Mesenchymal stem cell (in vitro differentiated cells and primary cell): Measurements from ENCODE around the gene AQP3.

Source experiments
- DNase-seq: peaks from one replicate; pipeline ENCODE4 v3.0.0-alpha.2; 2013
- H2AFZ ChIP-seq: one replicate; pipeline ENCODE4 v1.6.1; 2013; ENCODE audit warnings: low read depth, mild to moderate bottlenecking, control low read depth, inconsistent platforms, low read length, moderate library complexity
- H2AK5ac ChIP-seq: 2 replicates; pipeline ENCODE4 v1.6.1; 2013; ENCODE audit warnings: low read length, moderate library complexity, mild to moderate bottlenecking, inconsistent platforms; ENCODE audit not compliant: severe bottlenecking
- H2BK120ac ChIP-seq: one replicate; pipeline ENCODE4 v1.6.1; 2013; ENCODE audit warnings: low read depth, mild to moderate bottlenecking, inconsistent platforms, low read length, moderate library complexity
- H2BK12ac ChIP-seq, 2 experiments: one replicate each; pipeline ENCODE4 v1.6.1; 2013; ENCODE audit warnings: inconsistent platforms in 2 of 2, low read length in 2 of 2, mild to moderate bottlenecking in 2 of 2, moderate library complexity in 2 of 2, control low read depth in 1 of 2
- H2BK15ac ChIP-seq: one replicate; pipeline ENCODE4 v1.6.1; 2013; ENCODE audit warnings: mild to moderate bottlenecking, low read depth, inconsistent platforms; ENCODE audit not compliant: poor library complexity, severe bottlenecking
- H2BK5ac ChIP-seq: 2 replicates; pipeline ENCODE4 v1.6.1; 2013; ENCODE audit warnings: low read depth, mild to moderate bottlenecking, low read length, control low read depth, inconsistent platforms; ENCODE audit not compliant: poor library complexity, severe bottlenecking
- H3K14ac ChIP-seq, 2 experiments: one replicate each; pipeline ENCODE4 v1.6.1; 2013; ENCODE audit warnings: inconsistent platforms in 2 of 2, low read length in 2 of 2, control low read depth in 1 of 2, mild to moderate bottlenecking in 1 of 2, moderate library complexity in 1 of 2
- H3K18ac ChIP-seq, 2 experiments: one replicate each; pipeline ENCODE4 v1.6.1; 2013; ENCODE audit warnings: inconsistent platforms in 2 of 2, low read length in 2 of 2, control low read depth in 1 of 2, low read depth in 1 of 2, mild to moderate bottlenecking in 1 of 2
- H3K23ac ChIP-seq, 2 experiments: one replicate each; pipeline ENCODE4 v1.6.1; 2013; ENCODE audit warnings: inconsistent platforms in 2 of 2, low read length in 2 of 2, mild to moderate bottlenecking in 2 of 2, moderate library complexity in 2 of 2, control low read depth in 1 of 2
- H3K27ac ChIP-seq: 2 replicates; pipeline ENCODE4 v1.5.1; 2013; ENCODE audit warnings: mild to moderate bottlenecking, moderate library complexity, low read length, control low read depth, inconsistent platforms; ENCODE audit not compliant: poor library complexity, severe bottlenecking
- H3K27me3 ChIP-seq, 2 experiments: 2 replicates each; pipeline versions ENCODE4 v1.6.1 to v1.7.0; 2013; ENCODE audit warnings: low read length in 2 of 2, mild to moderate bottlenecking in 2 of 2, moderate library complexity in 2 of 2, control low read depth in 1 of 2, inconsistent platforms in 1 of 2; ENCODE audit not compliant: control insufficient read depth in 1 of 2, insufficient read depth in 1 of 2
- H3K36me3 ChIP-seq, 2 experiments: 2 replicates each; pipeline versions ENCODE4 v1.6.1 to v1.7.0; 2013; ENCODE audit warnings: low read length in 2 of 2, control low read depth in 1 of 2, inconsistent platforms in 1 of 2, low read depth in 1 of 2, mild to moderate bottlenecking in 1 of 2; ENCODE audit not compliant: insufficient read depth in 2 of 2, control insufficient read depth in 1 of 2
- H3K4ac ChIP-seq, 2 experiments: one replicate each; pipeline ENCODE4 v1.6.1; 2013; ENCODE audit warnings: inconsistent platforms in 2 of 2, low read length in 2 of 2, mild to moderate bottlenecking in 2 of 2, moderate library complexity in 2 of 2, control low read depth in 1 of 2, low read depth in 1 of 2
- H3K4me1 ChIP-seq: 2 replicates; pipeline ENCODE4 v1.6.1; 2013; ENCODE audit warnings: low read depth, low read length, control low read depth; ENCODE audit not compliant: control insufficient read depth, insufficient read depth
- H3K4me2 ChIP-seq: 2 replicates; pipeline ENCODE4 v1.6.1; 2013; ENCODE audit warnings: low read length, mild to moderate bottlenecking, inconsistent platforms; ENCODE audit not compliant: poor library complexity, severe bottlenecking
- H3K4me3 ChIP-seq, 2 experiments: 2 replicates each; pipeline versions ENCODE4 v1.5.1 to v1.7.0; 2013; ENCODE audit warnings: low read length in 2 of 2, mild to moderate bottlenecking in 2 of 2, control low read depth in 1 of 2, low read depth in 1 of 2; ENCODE audit not compliant: insufficient read depth in 1 of 2
- H3K79me1 ChIP-seq: replicated peaks from 2 replicates; pipeline ENCODE4 v1.6.1; 2013; ENCODE audit warnings: mild to moderate bottlenecking, control low read depth, low read length, inconsistent platforms; ENCODE audit not compliant: poor library complexity, severe bottlenecking
- H3K9ac ChIP-seq: 2 replicates; pipeline ENCODE4 v1.7.0; 2013; ENCODE audit warnings: mild to moderate bottlenecking, low read length, moderate library complexity
- H3K9me3 ChIP-seq: 2 replicates; pipeline ENCODE4 v1.7.0; 2013; ENCODE audit warnings: mild to moderate bottlenecking, low read length; ENCODE audit not compliant: control insufficient read depth
- H4K8ac ChIP-seq: one replicate; pipeline ENCODE4 v1.6.1; 2013; ENCODE audit warnings: inconsistent platforms, mild to moderate bottlenecking, low read length, moderate library complexity
- H4K91ac ChIP-seq: one replicate; pipeline ENCODE4 v1.6.1; 2013; ENCODE audit warnings: mild to moderate bottlenecking, low read length, inconsistent platforms
- WGBS: methylation state at CpG from one replicate; pipeline ENCODE4 v1.1.7; 2013; ENCODE audit warnings: mixed read lengths; 5-methylcytosine and 5-hydroxymethylcytosine counted together

AQP3 gene

DNA sequence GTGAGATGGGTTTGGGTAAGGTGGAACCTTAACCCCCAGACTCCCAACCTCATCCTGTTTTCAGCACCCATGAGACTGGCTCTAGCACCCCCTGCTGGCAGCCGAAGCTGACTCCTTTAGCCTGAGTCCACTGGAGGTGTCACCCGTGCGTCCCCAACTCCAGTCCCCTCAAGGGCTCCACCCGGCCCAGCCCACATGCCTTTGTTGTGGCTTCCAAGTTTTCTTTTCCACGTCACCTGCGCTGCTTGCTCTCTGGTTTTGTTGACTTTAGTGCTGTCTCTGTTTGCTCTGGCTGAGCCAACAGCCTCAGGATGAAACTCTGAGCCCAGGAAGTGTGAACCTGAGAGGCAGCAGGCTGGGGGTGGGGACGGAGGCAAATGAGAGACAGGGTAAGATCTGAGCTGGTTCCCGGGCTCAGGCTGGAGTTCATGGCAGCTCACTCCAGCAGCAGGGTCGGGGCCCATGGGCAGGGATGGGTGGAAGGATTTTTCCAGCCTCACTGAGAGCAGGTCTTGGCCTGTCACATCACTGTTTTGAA is 31.8 kb downstream of the AQP3 start:
- no peaks in the 10 kb centered on the region for H3K36me3 ChIP-seq
- H2AK5ac ChIP-seq, result no peak overlapping the region
- H3K79me1 ChIP-seq, result no peaks in the 10 kb centered on the region
- peaks cover 10% of the 10 kb centered on the region for H3K4me1 ChIP-seq
- no peak overlapping the region for H3K18ac ChIP-seq
- no peak overlapping the region for H2BK120ac ChIP-seq
- no peak overlapping the region for H3K4me2 ChIP-seq
- no peak overlapping the region for H2AFZ ChIP-seq
- no peak overlapping the region for H3K14ac ChIP-seq
- DNase-seq, result peak; percentile 39
- peaks cover 25 to 45% of the 10 kb centered on the region in 2 experiments for H3K27me3 ChIP-seq
- 11% methylated on average over 9 of the region's 9 CpGs for WGBS
- H3K9ac ChIP-seq, result no peak overlapping the region
- no peak overlapping the region for H3K27ac ChIP-seq
- H3K9me3 ChIP-seq, result no peaks in the 10 kb centered on the region
- no peak overlapping the region for H4K8ac ChIP-seq
- no peak overlapping the region for H3K23ac ChIP-seq
- no peak overlapping the region for H4K91ac ChIP-seq
- no peak overlapping the region for H2BK15ac ChIP-seq
- no peak overlapping the region for H2BK5ac ChIP-seq
- no peak overlapping the region for H2BK12ac ChIP-seq
- H3K4me3 ChIP-seq, result no peak overlapping the region
- H3K4ac ChIP-seq, result no peak overlapping the region

DNA sequence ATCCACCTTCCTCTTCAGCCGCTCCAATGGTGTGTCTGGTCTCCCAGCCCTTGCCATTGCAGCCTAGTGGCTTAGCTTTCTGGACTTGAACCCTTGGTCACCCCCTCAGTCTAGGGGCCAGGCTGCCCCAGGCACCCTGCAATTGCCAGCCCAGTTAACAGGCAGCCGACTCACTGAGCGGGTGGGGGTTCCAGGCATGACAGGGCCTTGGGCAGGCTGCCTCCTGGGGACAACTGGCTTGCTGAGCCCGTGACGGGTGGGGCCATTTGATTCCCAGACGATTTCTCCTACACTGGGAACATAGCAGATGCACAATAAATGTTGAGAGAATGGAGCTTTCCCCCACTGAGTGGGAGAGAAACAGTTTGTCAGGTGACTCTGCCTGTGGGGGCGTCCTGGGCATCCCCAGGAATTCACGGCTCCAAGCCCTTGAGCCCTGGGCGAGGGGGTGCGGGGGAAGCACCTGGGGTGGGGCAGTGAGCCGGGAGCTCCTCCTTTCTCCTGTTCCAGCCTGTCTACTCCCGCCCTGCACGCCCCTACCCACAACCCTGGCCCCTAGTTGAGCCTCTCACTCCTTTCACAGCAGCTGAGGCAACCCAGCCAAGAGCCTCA is 32.4 kb downstream of the AQP3 start:
- no peak overlapping the region for H2AFZ ChIP-seq
- no peaks in the 10 kb centered on the region for H3K36me3 ChIP-seq
- no peak overlapping the region for H3K23ac ChIP-seq
- H3K18ac ChIP-seq, result peak overlapping the region in 1 of 2 experiments; percentile 6
- no peak overlapping the region for H3K4me2 ChIP-seq
- no peaks in the 10 kb centered on the region for H3K9me3 ChIP-seq
- peaks cover 11% of the 10 kb centered on the region for H3K4me1 ChIP-seq
- no peak overlapping the region for H3K9ac ChIP-seq
- no peak overlapping the region for H3K14ac ChIP-seq
- H3K4ac ChIP-seq, result no peak overlapping the region
- DNase-seq, result no peak
- H2AK5ac ChIP-seq, result no peak overlapping the region
- peak overlapping the region; percentile 9 for H4K8ac ChIP-seq
- H3K4me3 ChIP-seq, result no peak overlapping the region
- no peak overlapping the region for H2BK120ac ChIP-seq
- peak overlapping the region; percentile 30 for H4K91ac ChIP-seq
- no peaks in the 10 kb centered on the region for H3K79me1 ChIP-seq
- WGBS, result 82% methylated on average over 10 of the region's 13 CpGs
- no peak overlapping the region for H2BK12ac ChIP-seq
- H2BK5ac ChIP-seq, result no peak overlapping the region
- H2BK15ac ChIP-seq, result no peak overlapping the region
- H3K27me3 ChIP-seq, result peaks cover 23 to 39% of the 10 kb centered on the region in 2 experiments
- H3K27ac ChIP-seq, result no peak overlapping the region

DNA sequence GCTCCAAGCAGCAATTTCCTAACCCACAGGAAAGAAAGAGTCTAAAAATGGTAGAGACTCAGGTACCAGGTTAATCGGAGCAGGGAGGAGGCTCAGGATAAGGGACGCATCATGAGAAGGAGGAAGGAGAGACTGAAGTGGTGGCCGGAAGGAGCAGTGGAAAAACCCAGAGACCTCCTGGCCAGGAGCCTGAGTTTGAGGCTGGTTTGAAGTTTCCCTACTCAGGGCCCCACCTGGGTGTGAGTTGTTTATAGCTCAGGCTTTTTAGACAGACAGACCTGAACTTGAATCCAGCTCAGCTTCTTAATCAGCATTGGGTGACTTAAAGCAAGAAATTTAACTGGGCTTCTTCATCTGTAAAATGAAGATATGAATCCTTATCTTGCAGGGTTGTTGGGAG is 33.1 kb downstream of the AQP3 start:
- no peak overlapping the region for H3K23ac ChIP-seq
- peaks cover 11% of the 10 kb centered on the region for H3K4me1 ChIP-seq
- WGBS, result 85% methylated on average over 3 of the region's 3 CpGs
- no peak overlapping the region for H2BK12ac ChIP-seq
- no peak overlapping the region for H3K14ac ChIP-seq
- no peak overlapping the region for H3K27ac ChIP-seq
- no peak overlapping the region for H3K4me2 ChIP-seq
- no peak overlapping the region for H4K91ac ChIP-seq
- no peak overlapping the region for H3K18ac ChIP-seq
- no peaks in the 10 kb centered on the region for H3K36me3 ChIP-seq
- H2BK5ac ChIP-seq, result no peak overlapping the region
- H2AK5ac ChIP-seq, result no peak overlapping the region
- no peak overlapping the region for H2AFZ ChIP-seq
- no peak overlapping the region for H2BK15ac ChIP-seq
- no peaks in the 10 kb centered on the region for H3K9me3 ChIP-seq
- H3K27me3 ChIP-seq, result peaks cover 19 to 36% of the 10 kb centered on the region in 2 experiments
- no peak for DNase-seq
- no peak overlapping the region for H2BK120ac ChIP-seq
- H3K9ac ChIP-seq, result no peak overlapping the region
- no peaks in the 10 kb centered on the region for H3K79me1 ChIP-seq
- H3K4me3 ChIP-seq, result no peak overlapping the region
- H3K4ac ChIP-seq, result no peak overlapping the region
- H4K8ac ChIP-seq, result no peak overlapping the region

- H3K14ac ChIP-seq, result peak overlapping the region in 1 of 2 experiments; percentile 55
- H3K4me3 ChIP-seq, result no peak overlapping the region
- no peak overlapping the region for H2BK5ac ChIP-seq
- H3K4ac ChIP-seq, result no peak overlapping the region
- H3K9me3 ChIP-seq, result no peaks in the 10 kb centered on the region
- no peak overlapping the region for H2BK120ac ChIP-seq
- H2AFZ ChIP-seq, result no peak overlapping the region
- H3K27ac ChIP-seq, result no peak overlapping the region
- no peak overlapping the region for H3K4me2 ChIP-seq
- no peak for DNase-seq
- no peak overlapping the region for H2AK5ac ChIP-seq
- no peak overlapping the region for H2BK15ac ChIP-seq
- H3K27me3 ChIP-seq, result peaks cover 4 to 11% of the 10 kb centered on the region in 2 experiments
- no peak overlapping the region for H2BK12ac ChIP-seq
- no peak overlapping the region for H4K91ac ChIP-seq
- WGBS, result 81% methylated on average over 5 of the region's 5 CpGs
- H3K36me3 ChIP-seq, result no peaks in the 10 kb centered on the region
- H4K8ac ChIP-seq, result no peak overlapping the region
- H3K9ac ChIP-seq, result no peak overlapping the region
- H3K79me1 ChIP-seq, result no peaks in the 10 kb centered on the region
- H3K18ac ChIP-seq, result no peak overlapping the region
- no peak overlapping the region for H3K23ac ChIP-seq
- H3K4me1 ChIP-seq, result peaks cover 1% of the 10 kb centered on the region
Measured at GRCh38 chr9:33408087-33408486, 39.3 kb downstream of the AQP3 start.
